HepG2 (cell line): ENCODE data around the gene VRK2. TPM values are rescaled to one million over a fixed set of nuclear protein-coding genes. Genes with fewer than 3 reads are reported as not detected.

Experiments
- ADNP ChIP-seq: sonication (generic); formaldehyde crosslinking; IDR thresholded peaks from 2 replicates; pipeline ENCODE4 v1.4.0; 2020; ENCODE audit warnings: missing genetic modification reagents
- ATF7-NPFF ChIP-seq: sonication (generic); formaldehyde crosslinking; IDR thresholded peaks from 2 replicates; pipeline ENCODE4 v1.8.1; 2023; ENCODE audit warnings: mild to moderate bottlenecking, low read depth, missing genetic modification reagents, moderate library complexity
- ELF4 ChIP-seq: sonication (generic); formaldehyde crosslinking; IDR thresholded peaks from 2 replicates; pipeline ENCODE4 v1.5.0; 2020; ENCODE audit warnings: missing genetic modification reagents, mild to moderate bottlenecking, moderate library complexity, borderline replicate concordance
- ERF ChIP-seq: IDR thresholded peaks from 2 replicates; pipeline ENCODE4 v1.6.1; 2018; ENCODE audit warnings: missing biosample characterization, missing genetic modification reagents
- IKZF5 ChIP-seq: IDR thresholded peaks from 2 replicates; pipeline ENCODE4 v1.6.1; 2018; ENCODE audit warnings: missing genetic modification reagents, mild to moderate bottlenecking, missing compliant biosample characterization
- IRF2 ChIP-seq: IDR thresholded peaks from 2 replicates; pipeline ENCODE4 v1.6.1; 2018; ENCODE audit warnings: missing genetic modification reagents, missing compliant biosample characterization
- KDM5A ChIP-seq: fragments of 200-600 bp; sonication (generic); IDR thresholded peaks from 2 replicates; pipeline ENCODE4 v1.7.0; 2018; ENCODE audit warnings: antibody characterized with exemption, mild to moderate bottlenecking, low read length, borderline replicate concordance
- MBNL3 ChIP-seq: fragments of 250-450 bp; sonication (Bioruptor Pico); conservative IDR thresholded peaks from 2 replicates; pipeline ENCODE4 v1.8.0; 2022; ENCODE audit warnings: mild to moderate bottlenecking, inconsistent platforms
- MTF1 ChIP-seq: sonication (generic); formaldehyde crosslinking; IDR thresholded peaks from 2 replicates; pipeline ENCODE4 v1.5.0; 2020; ENCODE audit warnings: missing genetic modification reagents
- NFE2L2 ChIP-seq: fragments of 150-350 bp; IDR thresholded peaks from 2 replicates; pipeline ENCODE4 v1.6.1; 2014; ENCODE audit warnings: low read length
- NR2C2 ChIP-seq: sonication (generic); formaldehyde crosslinking; IDR thresholded peaks from 2 replicates; pipeline ENCODE4 v1.4.0; 2020; ENCODE audit warnings: missing genetic modification reagents, mild to moderate bottlenecking, moderate library complexity, borderline replicate concordance
- PRDM10 ChIP-seq: sonication (generic); formaldehyde crosslinking; IDR thresholded peaks from 2 replicates; pipeline ENCODE4 v1.4.0; 2020; ENCODE audit warnings: low read depth, missing genetic modification reagents
- RXRB ChIP-seq: IDR thresholded peaks from 2 replicates; pipeline ENCODE4 v1.6.1; 2016; ENCODE audit warnings: borderline replicate concordance, missing genetic modification reagents, missing compliant biosample characterization
- TIGD3 ChIP-seq: sonication (generic); formaldehyde crosslinking; IDR thresholded peaks from 2 replicates; pipeline ENCODE4 v1.5.1; 2020; ENCODE audit warnings: mild to moderate bottlenecking, missing genetic modification reagents, borderline replicate concordance
- ZBTB39 ChIP-seq: sonication (generic); formaldehyde crosslinking; IDR thresholded peaks from 2 replicates; pipeline ENCODE4 v1.5.0; 2020; ENCODE audit warnings: missing genetic modification reagents
- ZNF18 ChIP-seq: sonication (generic); formaldehyde crosslinking; IDR thresholded peaks from 2 replicates; pipeline ENCODE4 v1.8.0; 2022; ENCODE audit warnings: mild to moderate bottlenecking, missing genetic modification reagents; ENCODE audit not compliant: insufficient replicate concordance
- ZNF20 ChIP-seq: sonication (generic); formaldehyde crosslinking; IDR thresholded peaks from 2 replicates; pipeline ENCODE4 v1.4.0; 2020; ENCODE audit warnings: mild to moderate bottlenecking, moderate library complexity, missing genetic modification reagents
- ZNF292 ChIP-seq: sonication (generic); formaldehyde crosslinking; IDR thresholded peaks from 2 replicates; pipeline ENCODE4 v1.8.1; 2022; ENCODE audit warnings: mild to moderate bottlenecking, low read depth, missing genetic modification reagents, borderline replicate concordance
- ZNF576 ChIP-seq: sonication (generic); formaldehyde crosslinking; IDR thresholded peaks from 2 replicates; pipeline ENCODE4 v1.4.0; 2020; ENCODE audit warnings: mild to moderate bottlenecking, missing genetic modification reagents
- polyA plus RNA-seq, 8 experiments: library from polyadenylated mRNA; depleted of rRNA in 3 of 8; stranded (reverse) in 7 of 8; unstranded in 1 of 8; fragments of >200 nt; fragmentation: Illumina TruSeq in 4 of 8; extraction: Trizol in 4 of 8; gene quantifications; 2 replicates each; pipeline versions ENCODE4 v1.2.1 to v1.2.3, GENCODE V29; 2011 to 2016; ENCODE audit warnings: low read depth in 4 of 8, missing spikeins in 1 of 8, mixed read lengths in 1 of 8; ENCODE audit not compliant: insufficient read depth in 1 of 8
- total RNA-seq, 5 experiments: library from RNA; depleted of rRNA; stranded (reverse); fragments of >200 nt; fragmentation: Illumina TruSeq; extraction: Trizol; gene quantifications; 2 replicates each; pipeline ENCODE4 v1.2.3, GENCODE V29; 2016; ENCODE audit warnings: low read depth in 1 of 5

Gene VRK2
- total and polyA plus RNA-seq, 2 of the 13 experiments (the other 11 are each of a cell fraction or from before 2014, with no cell fraction given) = 13.3 to 29.1 TPM

GRCh38 chr2:58047373-58047935, 848 bp downstream of the VRK2 start (continued):
- TF ChIP-seq MBNL3 (CRISPR knock-in tag) (no peak), IRF2 (CRISPR knock-in tag) (no peak), ZNF292 (CRISPR knock-in tag) (0 out of 2 replicates have a peak, but pooled peaks have one; percentile 76), IKZF5 (CRISPR knock-in tag) (no peak), KDM5A (no peak), ATF7-NPFF (no peak), MTF1 (CRISPR knock-in tag) (no peak), PRDM10 (CRISPR knock-in tag) (no peak), ADNP (CRISPR knock-in tag) (no peak), TIGD3 (CRISPR knock-in tag) (0 out of 2 replicates have a peak, but pooled peaks have one; percentile 2), ELF4 (CRISPR knock-in tag) (no peak), ZNF576 (CRISPR knock-in tag) (no peak), RXRB (CRISPR knock-in tag) (no peak), NR2C2 (CRISPR knock-in tag) (peak; percentile 27), ZBTB39 (no peak; the same call in 1 of the 2 replicates), NFE2L2 (no peak), ZNF20 (CRISPR knock-in tag) (no peak), ERF (CRISPR knock-in tag) (peak; percentile 6; the same call in 1 of the 2 replicates), ZNF18 (peak; percentile 4)
